Measurements from ENCODE around the gene SCRN1.

SCRN1 gene

GRCh38 chr7:30001998-30002397 is 12.4 kb upstream of the SCRN1 start:
- DNase-seq = no peak

GRCh38 chr7:29998489-29998888 is 8.9 kb upstream of the SCRN1 start:
- DNase-seq = no peak

GRCh38 chr7:29996321-29996720 is 6.7 kb upstream of the SCRN1 start:
- no peak for DNase-seq

GRCh38 chr7:29995652-29996051 is 6.1 kb upstream of the SCRN1 start:
- no peak for DNase-seq

- no peak for DNase-seq
Measured at GRCh38 chr7:29993140-29993539, 3.5 kb upstream of the SCRN1 start.

- DNase-seq = no peak
Measured at GRCh38 chr7:29991937-29992336, 2.3 kb upstream of the SCRN1 start.

GRCh38 chr7:29990931-29991330 is 1.3 kb upstream of the SCRN1 start:
- no peak for DNase-seq

GRCh38 chr7:29988424-29989256 is 961 bp downstream of the SCRN1 start:
- peak; percentile 44 for DNase-seq

GRCh38 chr7:29987811-29988317 is 1.7 kb downstream of the SCRN1 start:
- DNase-seq = peak; percentile 21

- no peak for DNase-seq
Measured at GRCh38 chr7:29987083-29987482, 2.5 kb downstream of the SCRN1 start.

- DNase-seq = no peak
Measured at GRCh38 chr7:29980151-29980550, 9.4 kb downstream of the SCRN1 start.

GRCh38 chr7:29977886-29978651 is 11.5 kb downstream of the SCRN1 start:
- no peak for DNase-seq

- DNase-seq = no peak
Measured at GRCh38 chr7:29976673-29977415, 12.8 kb downstream of the SCRN1 start.

- DNase-seq = no peak
Measured at GRCh38 chr7:29976266-29976665, 13.3 kb downstream of the SCRN1 start.

GRCh38 chr7:29975561-29975960 is 14.0 kb downstream of the SCRN1 start:
- no peak for DNase-seq

- DNase-seq = no peak
Measured at GRCh38 chr7:29974286-29974685, 15.3 kb downstream of the SCRN1 start.

- DNase-seq = no peak
Measured at GRCh38 chr7:29972315-29972669, 17.3 kb downstream of the SCRN1 start.

GRCh38 chr7:29971566-29972314 is 17.9 kb downstream of the SCRN1 start:
- DNase-seq = no peak

GRCh38 chr7:29970158-29970557 is 19.4 kb downstream of the SCRN1 start:
- DNase-seq = no peak

GRCh38 chr7:29969738-29970137 is 19.9 kb downstream of the SCRN1 start:
- DNase-seq = no peak

- DNase-seq = no peak
Measured at GRCh38 chr7:29968683-29969395, 20.8 kb downstream of the SCRN1 start.

- DNase-seq = no peak
Measured at GRCh38 chr7:29965030-29965429, 24.6 kb downstream of the SCRN1 start.
